IPS-20b (cell line): ENCODE data around the gene GRAMD2A.

ENCODE experiments used
- H3K27ac ChIP-seq: one replicate; pipeline ENCODE4 v1.5.1; 2013; ENCODE audit warnings: low read length
- H3K27me3 ChIP-seq: 2 replicates; pipeline ENCODE4 v1.6.1; 2013; ENCODE audit warnings: mild to moderate bottlenecking, low read length, inconsistent platforms; ENCODE audit not compliant: insufficient read depth
- H3K36me3 ChIP-seq: 2 replicates; pipeline ENCODE4 v1.6.1; 2013; ENCODE audit warnings: low read depth, mild to moderate bottlenecking, inconsistent platforms, low read length, moderate library complexity; ENCODE audit not compliant: insufficient read depth
- H3K4me1 ChIP-seq: 2 replicates; pipeline ENCODE4 v1.6.1; 2013; ENCODE audit warnings: mild to moderate bottlenecking, control low read depth, inconsistent platforms, low read length, moderate library complexity; ENCODE audit not compliant: insufficient read depth
- H3K4me3 ChIP-seq: 2 replicates; pipeline ENCODE4 v1.5.1; 2013; ENCODE audit warnings: mild to moderate bottlenecking, low read length, inconsistent platforms
- H3K9ac ChIP-seq: 2 replicates; pipeline ENCODE4 v1.6.1; 2013; ENCODE audit warnings: low read depth, mild to moderate bottlenecking, inconsistent platforms, low read length, moderate library complexity
- H3K9me3 ChIP-seq: 2 replicates; pipeline ENCODE4 v1.6.1; 2013; ENCODE audit warnings: mild to moderate bottlenecking, low read depth, low read length, inconsistent platforms; ENCODE audit not compliant: insufficient read depth

The GRAMD2A gene

DNA sequence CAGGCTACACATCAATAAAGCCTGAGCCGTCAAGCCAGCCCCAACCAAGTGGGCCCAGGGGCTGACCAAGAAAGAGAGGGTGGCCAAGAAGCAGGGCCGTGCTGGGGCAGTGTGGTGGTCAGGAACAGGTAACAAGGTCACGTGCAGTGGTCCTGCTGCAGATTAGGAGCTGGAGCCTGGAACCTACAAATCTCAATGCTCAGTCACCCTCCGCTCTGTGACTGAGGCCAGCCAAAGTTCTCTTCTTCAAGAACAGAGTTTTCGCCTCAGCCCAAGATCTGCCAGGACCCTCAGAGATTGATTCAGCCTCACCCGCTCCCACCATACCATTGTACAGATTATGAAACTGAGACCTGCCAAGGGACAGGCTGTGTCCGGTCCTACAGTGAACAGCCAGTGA, 26.9 kb downstream of the GRAMD2A start:
- Histone ChIP-seq H3K4me3 (no peak overlapping the region), H3K27me3 (no peaks in the 10 kb centered on the region), H3K9me3 (no peaks in the 10 kb centered on the region), H3K4me1 (no peaks in the 10 kb centered on the region), H3K36me3 (no peaks in the 10 kb centered on the region), H3K27ac (no peak overlapping the region), H3K9ac (no peak overlapping the region)

DNA sequence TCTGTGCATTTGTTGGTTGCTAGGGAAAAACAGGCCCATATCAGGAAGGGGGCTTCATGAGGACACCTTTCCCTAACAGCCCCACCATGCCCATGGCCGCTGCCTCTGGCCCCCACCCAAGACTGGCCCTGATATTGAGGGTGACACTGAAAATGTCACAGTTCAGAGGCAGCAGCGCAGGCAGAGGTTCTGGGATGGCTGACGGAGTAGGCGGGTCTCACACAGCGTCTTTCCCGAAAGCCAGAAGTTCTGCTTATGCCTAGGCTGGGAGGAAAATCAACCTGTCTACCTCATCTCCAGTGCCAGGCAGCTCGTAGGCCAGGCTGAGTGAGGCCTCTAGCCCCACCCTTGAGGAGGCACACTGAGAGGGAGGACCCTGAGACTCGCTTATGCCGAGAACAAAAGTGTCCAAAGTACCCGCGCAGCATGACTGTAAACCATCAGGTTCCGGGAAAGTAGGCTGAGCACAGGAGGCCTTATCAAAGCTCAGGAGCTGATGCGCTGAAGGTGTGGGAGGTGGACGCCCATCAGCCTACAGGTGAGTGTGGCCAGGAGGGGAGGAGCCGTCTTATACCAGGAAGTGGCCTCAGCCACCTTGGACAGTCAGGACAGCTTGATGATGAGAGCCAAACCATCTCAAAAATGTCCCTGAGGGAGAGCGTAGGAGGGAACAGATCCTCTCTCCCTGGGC, 27.5 kb downstream of the GRAMD2A start:
- H3K4me3 ChIP-seq: no peak overlapping the region
- no peaks in the 10 kb centered on the region for H3K36me3 ChIP-seq
- H3K27ac ChIP-seq: no peak overlapping the region
- H3K4me1 ChIP-seq: no peaks in the 10 kb centered on the region
- H3K9me3 ChIP-seq: no peaks in the 10 kb centered on the region
- no peaks in the 10 kb centered on the region for H3K27me3 ChIP-seq
- no peak overlapping the region for H3K9ac ChIP-seq

DNA sequence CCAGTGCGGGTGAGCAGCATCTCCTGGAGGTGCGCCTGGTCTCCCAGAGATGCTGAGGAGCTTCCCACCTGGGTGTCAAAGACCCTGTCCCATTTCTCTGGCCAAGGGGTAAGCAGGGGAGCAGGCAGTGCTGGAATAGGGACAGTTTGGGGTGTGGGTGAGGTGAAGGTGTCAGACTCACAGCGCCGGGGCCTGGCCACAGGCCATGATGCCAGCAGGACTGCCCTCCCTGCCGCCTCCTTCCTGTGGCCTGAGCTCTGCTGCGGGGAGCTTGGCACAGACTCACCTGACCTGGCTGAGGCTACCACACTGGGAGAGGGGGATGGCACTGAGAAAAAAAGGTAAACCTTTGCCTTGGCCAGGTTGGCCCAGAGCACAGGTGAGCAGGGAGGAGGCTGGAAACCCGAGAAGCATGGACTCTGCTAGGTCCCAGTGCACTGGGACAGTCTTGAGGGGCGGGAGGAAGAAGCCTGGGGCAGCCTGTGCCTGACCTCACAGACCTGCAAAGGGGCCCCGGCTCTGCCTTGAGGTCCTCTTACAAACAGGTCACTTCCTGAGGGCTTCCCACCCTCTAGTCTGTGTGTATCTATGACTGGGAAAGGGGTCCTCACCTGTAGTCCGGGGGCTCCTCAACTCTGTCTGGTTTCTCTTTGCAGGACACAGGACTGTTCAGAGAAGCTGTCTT, 28.2 kb downstream of the GRAMD2A start:
- Histone ChIP-seq H3K36me3 (no peaks in the 10 kb centered on the region), H3K9me3 (no peaks in the 10 kb centered on the region), H3K4me1 (no peaks in the 10 kb centered on the region), H3K9ac (no peak overlapping the region), H3K27ac (no peak overlapping the region), H3K4me3 (no peak overlapping the region), H3K27me3 (no peaks in the 10 kb centered on the region)

GRCh38 chr15:72168808-72169190, 28.8 kb downstream of the GRAMD2A start:
- Histone ChIP-seq H3K36me3 (no peaks in the 10 kb centered on the region), H3K4me3 (no peak overlapping the region), H3K9me3 (no peaks in the 10 kb centered on the region), H3K27ac (no peak overlapping the region), H3K27me3 (no peaks in the 10 kb centered on the region), H3K9ac (no peak overlapping the region), H3K4me1 (no peaks in the 10 kb centered on the region)

GRCh38 chr15:72168131-72168807, 29.3 kb downstream of the GRAMD2A start:
- H3K4me1 ChIP-seq: no peaks in the 10 kb centered on the region
- H3K27ac ChIP-seq: no peak overlapping the region
- no peak overlapping the region for H3K4me3 ChIP-seq
- H3K36me3 ChIP-seq: no peaks in the 10 kb centered on the region
- H3K9me3 ChIP-seq: no peaks in the 10 kb centered on the region
- H3K9ac ChIP-seq: no peak overlapping the region
- no peaks in the 10 kb centered on the region for H3K27me3 ChIP-seq

DNA sequence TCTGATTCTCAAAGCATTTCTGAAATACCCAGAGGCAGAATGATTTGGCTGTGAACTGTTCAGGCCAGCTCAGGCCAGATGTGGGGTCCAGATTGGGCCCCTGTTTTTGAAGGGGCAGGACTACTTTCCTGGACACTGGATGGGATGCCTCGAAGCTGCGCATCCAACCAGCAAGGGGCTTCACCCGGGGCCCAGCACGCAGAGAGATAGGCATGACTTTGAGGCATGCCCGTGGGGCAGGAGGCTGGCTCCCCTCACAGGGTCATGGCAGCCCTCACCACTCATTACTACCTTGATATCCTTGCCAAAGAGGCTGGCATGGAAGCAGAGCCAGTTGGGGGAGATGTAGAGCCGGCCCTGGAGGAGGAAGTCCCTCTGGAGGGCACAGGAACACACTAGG, 30.1 kb downstream of the GRAMD2A start:
- no peak overlapping the region for H3K9ac ChIP-seq
- no peaks in the 10 kb centered on the region for H3K27me3 ChIP-seq
- no peak overlapping the region for H3K27ac ChIP-seq
- no peaks in the 10 kb centered on the region for H3K36me3 ChIP-seq
- H3K4me1 ChIP-seq: no peaks in the 10 kb centered on the region
- no peak overlapping the region for H3K4me3 ChIP-seq
- no peaks in the 10 kb centered on the region for H3K9me3 ChIP-seq

DNA sequence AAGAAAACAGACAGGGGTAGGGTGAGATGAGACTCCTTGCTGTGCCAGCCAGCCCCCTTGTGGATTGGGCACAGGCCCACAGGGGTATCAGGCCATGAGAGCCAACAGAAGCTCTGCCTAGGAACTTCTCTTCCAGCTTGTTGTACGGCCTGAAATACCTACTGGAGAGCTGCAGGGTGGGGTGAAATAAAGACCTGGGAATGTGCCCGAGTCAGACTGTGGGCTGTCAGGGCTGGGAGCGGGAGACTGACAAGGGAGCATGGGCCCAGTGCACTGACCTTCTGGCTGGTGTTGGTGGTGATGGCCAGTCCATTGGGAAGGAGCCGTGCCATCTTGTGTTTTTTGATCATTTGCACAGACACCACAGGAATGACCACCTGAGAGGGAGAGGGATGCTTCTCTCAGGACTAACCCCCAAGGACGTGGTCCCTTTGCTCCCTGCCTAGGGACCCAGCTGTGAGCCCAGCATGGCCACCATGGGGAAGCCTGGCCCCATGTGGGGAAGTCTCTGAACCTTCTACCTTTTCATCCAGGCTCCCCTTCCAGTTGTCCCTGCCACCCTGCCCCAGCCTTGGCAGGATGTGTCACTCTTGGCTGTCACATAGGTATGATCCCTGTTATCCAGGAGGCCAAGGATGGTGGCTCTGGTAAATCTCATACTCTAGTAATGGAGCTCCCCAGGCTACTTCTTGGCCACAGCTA, 30.7 kb downstream of the GRAMD2A start:
- Histone ChIP-seq H3K27ac (no peak overlapping the region), H3K4me3 (no peak overlapping the region), H3K9me3 (no peaks in the 10 kb centered on the region), H3K27me3 (no peaks in the 10 kb centered on the region), H3K4me1 (no peaks in the 10 kb centered on the region), H3K9ac (no peak overlapping the region), H3K36me3 (no peaks in the 10 kb centered on the region)

DNA sequence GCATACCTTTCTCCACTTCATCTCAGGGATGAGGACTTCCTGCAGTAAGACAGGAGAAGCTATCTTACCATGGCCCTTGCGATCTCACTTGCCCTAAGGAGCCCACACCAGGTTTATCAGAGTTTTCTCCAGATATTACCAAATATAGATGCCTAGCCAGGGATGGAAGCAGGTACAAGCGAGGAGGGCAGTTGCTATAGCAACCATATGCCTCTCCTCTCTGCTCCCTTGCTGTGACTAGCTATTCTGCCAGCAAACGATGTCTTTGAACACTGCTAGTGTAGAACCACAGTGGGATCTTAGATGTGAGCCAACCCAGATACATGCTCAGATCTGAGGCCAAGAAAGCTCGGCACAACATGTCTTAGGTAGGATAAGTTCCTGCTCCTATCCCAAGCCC, 33.9 kb downstream of the GRAMD2A start:
- H3K27me3 ChIP-seq: no peaks in the 10 kb centered on the region
- H3K9me3 ChIP-seq: no peaks in the 10 kb centered on the region
- no peaks in the 10 kb centered on the region for H3K36me3 ChIP-seq
- H3K4me1 ChIP-seq: no peaks in the 10 kb centered on the region
- no peak overlapping the region for H3K9ac ChIP-seq
- no peak overlapping the region for H3K4me3 ChIP-seq
- no peak overlapping the region for H3K27ac ChIP-seq

DNA sequence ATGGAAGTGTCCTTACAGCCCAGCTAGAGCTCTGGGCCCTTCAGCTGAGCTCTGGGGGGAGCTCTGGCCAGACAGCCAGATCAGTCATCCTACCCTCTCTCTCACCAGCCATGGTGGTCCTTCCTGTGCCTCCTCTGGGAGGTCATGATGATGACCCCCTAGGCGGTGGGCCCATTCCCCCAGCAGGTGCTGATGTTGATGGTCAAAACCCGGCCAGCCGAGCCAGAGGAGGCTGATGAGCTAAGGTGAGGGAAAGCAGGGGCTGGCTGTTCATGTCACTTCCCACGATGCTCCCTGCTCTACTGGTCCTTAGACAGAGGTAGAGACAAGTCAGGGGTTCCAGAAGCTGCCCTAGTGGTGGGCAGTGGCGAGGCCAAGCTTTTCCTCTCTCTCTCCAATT, 35.0 kb downstream of the GRAMD2A start:
- H3K9me3 ChIP-seq: no peaks in the 10 kb centered on the region
- H3K27ac ChIP-seq: no peak overlapping the region
- H3K27me3 ChIP-seq: no peaks in the 10 kb centered on the region
- H3K9ac ChIP-seq: no peak overlapping the region
- H3K4me1 ChIP-seq: no peaks in the 10 kb centered on the region
- no peaks in the 10 kb centered on the region for H3K36me3 ChIP-seq
- no peak overlapping the region for H3K4me3 ChIP-seq

- H3K9ac ChIP-seq: no peak overlapping the region
- no peaks in the 10 kb centered on the region for H3K27me3 ChIP-seq
- no peaks in the 10 kb centered on the region for H3K9me3 ChIP-seq
- H3K4me1 ChIP-seq: no peaks in the 10 kb centered on the region
- H3K36me3 ChIP-seq: no peaks in the 10 kb centered on the region
- H3K27ac ChIP-seq: no peak overlapping the region
- no peak overlapping the region for H3K4me3 ChIP-seq
Measured at GRCh38 chr15:72161361-72162132, 36.0 kb downstream of the GRAMD2A start.

GRCh38 chr15:72160696-72161245, 36.8 kb downstream of the GRAMD2A start:
- H3K36me3 ChIP-seq: no peaks in the 10 kb centered on the region
- H3K27me3 ChIP-seq: peaks cover 2% of the 10 kb centered on the region
- no peak overlapping the region for H3K4me3 ChIP-seq
- H3K9ac ChIP-seq: no peak overlapping the region
- H3K9me3 ChIP-seq: no peaks in the 10 kb centered on the region
- H3K4me1 ChIP-seq: peaks cover 1% of the 10 kb centered on the region; the same call in 1 of the 2 replicates
- no peak overlapping the region for H3K27ac ChIP-seq
